GM23338 (cell line): ENCODE measurements around the gene OSBPL5. TPM values are rescaled to one million over a fixed set of nuclear protein-coding genes. Genes with fewer than 3 reads are reported as not detected.

ENCODE experiments used
- ATAC-seq: fragments of 200-7000 bp; cut with Tn5 transposase; 3 replicates; pipeline ENCODE4 v1.9.1; 2020
- DNase-seq: peaks from one replicate; pipeline ENCODE4 v3.0.0-alpha.2; 2015; ENCODE audit warnings: low spot score
- H2AFZ ChIP-seq: fragments of 200-600 bp; sonication (generic); 2 replicates; pipeline ENCODE4 v1.8.0; 2016; ENCODE audit warnings: antibody characterized with exemption, mild to moderate bottlenecking, moderate library complexity
- H3F3A ChIP-seq: fragments of 200-600 bp; sonication (generic); replicated peaks from 2 replicates; pipeline ENCODE4 v1.8.0; 2017; ENCODE audit warnings: antibody characterized with exemption, mixed run types, low read depth
- H3K27ac ChIP-seq: fragments of 200-600 bp; sonication (generic); 2 replicates; pipeline ENCODE4 v1.6.1; 2016; ENCODE audit warnings: low read depth
- H3K27me3 ChIP-seq: fragments of 200-600 bp; sonication (generic); 2 replicates; pipeline ENCODE4 v1.8.0; 2016; ENCODE audit warnings: mild to moderate bottlenecking, mixed run types, moderate library complexity; ENCODE audit not compliant: insufficient read depth
- H3K36me3 ChIP-seq: fragments of 200-600 bp; sonication (generic); 2 replicates; pipeline ENCODE4 v1.8.0; 2016; ENCODE audit warnings: mild to moderate bottlenecking; ENCODE audit not compliant: insufficient read depth
- H3K4me1 ChIP-seq: fragments of 200-600 bp; sonication (generic); 2 replicates; pipeline ENCODE4 v1.8.0; 2016; ENCODE audit warnings: mild to moderate bottlenecking, moderate library complexity; ENCODE audit not compliant: insufficient read depth
- H3K4me2 ChIP-seq: fragments of 200-600 bp; sonication (generic); 2 replicates; pipeline ENCODE4 v1.7.1; 2017; ENCODE audit warnings: mixed run types
- H3K4me3 ChIP-seq: fragments of 200-600 bp; sonication (generic); 2 replicates; pipeline ENCODE4 v1.6.1; 2016; ENCODE audit warnings: mixed run types
- H3K79me2 ChIP-seq: fragments of 200-600 bp; sonication (generic); replicated peaks from 2 replicates; pipeline ENCODE4 v1.8.0; 2017; ENCODE audit warnings: mild to moderate bottlenecking; ENCODE audit not compliant: insufficient read depth
- H3K9me2 ChIP-seq: fragments of 200-600 bp; sonication (generic); 2 replicates; pipeline ENCODE4 v1.8.0; 2017; ENCODE audit not compliant: insufficient read depth
- H4K20me1 ChIP-seq: fragments of 200-600 bp; sonication (generic); replicated peaks from 2 replicates; pipeline ENCODE4 v1.8.0; 2017; ENCODE audit warnings: mild to moderate bottlenecking; ENCODE audit not compliant: insufficient read depth
- H3K27ac Mint-ChIP-seq: 2 replicates; pipeline ENCODE4 v1.8.0; 2020; ENCODE audit warnings: inconsistent platforms, mild to moderate bottlenecking, moderate library complexity, mixed read lengths
- H3K27me3 Mint-ChIP-seq: 3 replicates; pipeline ENCODE4 v1.8.0; 2022; ENCODE audit warnings: low read depth, mild to moderate bottlenecking, moderate library complexity, mixed read lengths, inconsistent platforms; ENCODE audit not compliant: insufficient read depth, poor library complexity
- H3K36me3 Mint-ChIP-seq: 3 replicates; pipeline ENCODE4 v1.8.0; 2021; ENCODE audit warnings: low read depth, mild to moderate bottlenecking, inconsistent platforms, moderate library complexity, mixed read lengths
- H3K4me1 Mint-ChIP-seq: 3 replicates; pipeline ENCODE4 v1.8.0; 2020; ENCODE audit warnings: mild to moderate bottlenecking, inconsistent platforms, mixed read lengths
- H3K4me3 Mint-ChIP-seq: 3 replicates; pipeline ENCODE4 v1.8.0; 2021; ENCODE audit warnings: moderate library complexity, mild to moderate bottlenecking, inconsistent platforms, mixed read lengths
- H3K9me3 Mint-ChIP-seq: 3 replicates; pipeline ENCODE4 v1.8.0; 2020; ENCODE audit warnings: moderate library complexity, mild to moderate bottlenecking, inconsistent platforms, mixed read lengths
- CREB1 ChIP-seq: fragments of 250-450 bp; sonication (Bioruptor Pico); IDR thresholded peaks from 2 replicates; pipeline ENCODE4 v1.5.0; 2020; ENCODE audit warnings: low read depth, mild to moderate bottlenecking, moderate library complexity
- CTCF ChIP-seq, 2 experiments: fragments of 200-600 bp in 1 of 2; sonication (generic) in 1 of 2; conservative IDR thresholded peaks; 2 replicates each; pipeline versions ENCODE4 v1.5.1 to v1.6.1; 2016 to 2017; ENCODE audit warnings: antibody characterized with exemption in 2 of 2, low read depth in 2 of 2, mild to moderate bottlenecking in 2 of 2, moderate library complexity in 1 of 2
- JUNB ChIP-seq: IDR thresholded peaks from one replicate; pipeline ENCODE4 v1.6.1; 2016; ENCODE audit warnings: antibody characterized with exemption; ENCODE audit not compliant: unreplicated experiment
- NANOG ChIP-seq: IDR thresholded peaks from 2 replicates; pipeline ENCODE4 v1.6.1; 2016; ENCODE audit warnings: antibody characterized with exemption, borderline replicate concordance
- STAT1 ChIP-seq: IDR thresholded peaks from one replicate; pipeline ENCODE4 v1.6.1; 2016; ENCODE audit warnings: antibody characterized with exemption; ENCODE audit not compliant: unreplicated experiment
- ZNF114 ChIP-seq: fragments of 250-450 bp; sonication (Bioruptor Pico); IDR thresholded peaks from 2 replicates; pipeline ENCODE4 v1.5.0; 2020; ENCODE audit warnings: mild to moderate bottlenecking, moderate library complexity
- polyA plus RNA-seq: library from polyadenylated mRNA; unstranded; fragments of >200 nt; fragmentation: Nextera tagmentation; extraction: Ambion mirVana; gene quantifications from 2 replicates; pipeline ENCODE4 v1.2.1, GENCODE V29; 2016
- total RNA-seq: library from RNA; depleted of rRNA; stranded (reverse); fragments of >200 nt; shearing (Covaris generic); gene quantifications from 2 replicates; pipeline ENCODE4 v1.2.3, GENCODE V29; 2014
- TF ChIP-seq, protein P1 (sequence below): IDR thresholded peaks from 2 replicates; pipeline ENCODE4 v1.6.1; 2016; ENCODE audit warnings: antibody characterized with exemption
- TF ChIP-seq, protein P2 (sequence below): fragments of 250-450 bp; sonication (Bioruptor Pico); IDR thresholded peaks from 2 replicates; pipeline ENCODE4 v1.5.0; 2020; ENCODE audit warnings: mild to moderate bottlenecking, moderate library complexity

OSBPL5 gene
- total and polyA plus RNA-seq, 2 experiments from 2014 or later: 2.7 to 12.0 TPM

DNA sequence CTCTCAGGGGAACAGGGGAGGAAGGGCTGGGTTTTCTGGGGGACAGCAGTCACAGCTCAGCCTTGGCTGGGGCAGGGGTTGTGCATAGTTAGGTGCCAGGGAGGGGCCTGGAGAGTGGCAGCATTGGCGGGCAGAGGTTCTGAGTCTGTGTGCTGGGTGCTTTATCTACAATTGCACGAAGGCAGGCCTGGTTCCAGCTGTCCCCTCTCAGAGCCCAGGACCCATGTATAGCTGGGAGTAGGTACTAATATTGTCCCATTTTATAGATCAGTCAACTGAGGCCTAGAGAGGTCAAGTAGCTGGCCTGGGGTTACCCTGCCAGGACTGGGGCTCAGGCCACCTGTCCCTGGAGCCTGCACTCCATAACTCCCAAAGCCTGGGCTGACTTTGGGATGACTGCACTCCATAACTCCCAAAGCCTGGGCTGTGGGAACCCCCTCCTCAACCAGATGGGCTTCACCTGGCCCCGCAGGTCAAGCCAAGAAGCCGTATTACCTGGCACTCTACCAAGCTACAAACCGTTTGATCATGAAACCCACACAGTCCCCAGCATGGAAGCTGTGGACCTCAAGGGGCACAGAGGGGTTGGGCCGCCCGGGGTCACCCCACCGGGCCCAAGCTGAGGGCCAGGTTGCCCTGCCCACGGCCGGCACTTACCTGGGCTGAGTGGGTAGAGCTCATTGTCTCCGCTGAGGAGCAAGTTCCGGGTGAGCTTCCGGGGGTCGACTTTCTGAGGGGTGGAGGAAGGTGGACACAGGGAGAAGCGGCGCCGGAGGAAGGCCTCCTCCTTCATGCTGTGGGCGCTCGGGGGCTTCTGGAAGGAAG lies 36.5 kb downstream of the OSBPL5 start (continued):
- TF ChIP-seq STAT1: no peak

DNA sequence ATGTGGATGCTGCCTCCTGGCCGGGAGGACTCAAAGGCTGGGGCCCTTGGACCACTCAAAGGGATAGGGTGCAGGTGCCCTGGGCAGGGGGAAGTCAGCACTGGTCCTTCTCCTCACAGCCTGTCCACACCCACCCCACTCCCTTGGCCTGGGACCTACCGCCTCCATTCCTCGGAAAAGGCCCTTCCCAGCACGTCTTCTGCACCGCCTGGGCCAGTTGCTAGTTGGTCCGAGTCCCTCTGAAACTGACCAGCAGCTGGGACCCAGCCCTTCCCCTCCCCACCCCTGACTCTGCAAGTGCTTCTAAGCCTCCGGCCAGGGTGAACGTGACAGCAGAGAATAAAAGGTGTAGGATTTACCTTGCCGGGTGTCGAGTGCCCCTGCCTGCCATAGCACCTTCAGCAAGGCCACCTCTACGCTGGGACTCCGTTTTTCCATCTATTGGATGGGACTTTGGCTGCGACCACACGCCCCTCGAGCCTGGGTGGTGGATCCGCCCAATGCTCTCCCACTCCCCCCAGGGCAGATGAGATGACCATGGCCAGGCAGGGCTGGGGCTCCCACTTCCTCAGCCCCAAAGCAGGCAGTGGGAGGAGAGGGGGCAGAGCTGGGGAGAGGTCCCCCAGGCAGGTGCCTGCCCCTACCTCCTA lies 37.3 kb downstream of the OSBPL5 start:
- H3K4me1 ChIP-seq: no peaks in the 10 kb centered on the region
- H3F3A ChIP-seq: no peaks in the 10 kb centered on the region
- H3K4me1 Mint-ChIP-seq: no peaks in the 10 kb centered on the region
- H2AFZ ChIP-seq: no peak overlapping the region
- no peak overlapping the region for H3K27ac ChIP-seq
- no peak overlapping the region for H3K27ac Mint-ChIP-seq
- no peaks in the 10 kb centered on the region for H3K79me2 ChIP-seq
- DNase-seq (no peak), ATAC-seq (no peak)
- H3K4me2 ChIP-seq: no peak overlapping the region
- H3K4me3 Mint-ChIP-seq: no peak overlapping the region
- no peaks in the 10 kb centered on the region for H3K36me3 ChIP-seq
- no peak overlapping the region for H3K4me3 ChIP-seq
- no peaks in the 10 kb centered on the region for H4K20me1 ChIP-seq
- no peaks in the 10 kb centered on the region for H3K36me3 Mint-ChIP-seq
- no peaks in the 10 kb centered on the region for H3K9me3 Mint-ChIP-seq
- peaks cover 2% of the 10 kb centered on the region for H3K27me3 Mint-ChIP-seq
- no peaks in the 10 kb centered on the region for H3K9me2 ChIP-seq
- TF ChIP-seq STAT1 (no peak), CREB1 (CRISPR knock-in tag) (no peak), NANOG (no peak), JUNB (no peak), ZNF114 (CRISPR knock-in tag) (no peak), CTCF (conservative IDR thresholded peaks at IDR 0.05; ENCODE audit: low read depth in 2 of 2) (no peak)
- TF ChIP-seq, protein P1, sequence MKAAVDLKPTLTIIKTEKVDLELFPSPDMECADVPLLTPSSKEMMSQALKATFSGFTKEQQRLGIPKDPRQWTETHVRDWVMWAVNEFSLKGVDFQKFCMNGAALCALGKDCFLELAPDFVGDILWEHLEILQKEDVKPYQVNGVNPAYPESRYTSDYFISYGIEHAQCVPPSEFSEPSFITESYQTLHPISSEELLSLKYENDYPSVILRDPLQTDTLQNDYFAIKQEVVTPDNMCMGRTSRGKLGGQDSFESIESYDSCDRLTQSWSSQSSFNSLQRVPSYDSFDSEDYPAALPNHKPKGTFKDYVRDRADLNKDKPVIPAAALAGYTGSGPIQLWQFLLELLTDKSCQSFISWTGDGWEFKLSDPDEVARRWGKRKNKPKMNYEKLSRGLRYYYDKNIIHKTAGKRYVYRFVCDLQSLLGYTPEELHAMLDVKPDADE: no peak
- no peaks in the 10 kb centered on the region for H3K27me3 ChIP-seq

GRCh38 chr11:3126901-3127691 lies 38.0 kb downstream of the OSBPL5 start:
- H3F3A ChIP-seq: no peaks in the 10 kb centered on the region
- H3K4me1 ChIP-seq: no peaks in the 10 kb centered on the region
- no peak overlapping the region for H3K27ac ChIP-seq
- no peak for DNase-seq
- H3K27me3 ChIP-seq: no peaks in the 10 kb centered on the region
- H4K20me1 ChIP-seq: no peaks in the 10 kb centered on the region
- no peaks in the 10 kb centered on the region for H3K9me2 ChIP-seq
- ATAC-seq: no peak
- Mint-ChIP-seq H3K9me3 (no peaks in the 10 kb centered on the region), H3K27ac (no peak overlapping the region), H3K27me3 (peaks cover 4% of the 10 kb centered on the region), H3K4me3 (no peak overlapping the region), H3K36me3 (no peaks in the 10 kb centered on the region), H3K4me1 (no peaks in the 10 kb centered on the region)
- no peaks in the 10 kb centered on the region for H3K79me2 ChIP-seq
- no peak overlapping the region for H3K4me3 ChIP-seq
- H2AFZ ChIP-seq: no peak overlapping the region
- H3K36me3 ChIP-seq: no peaks in the 10 kb centered on the region
- H3K4me2 ChIP-seq: no peak overlapping the region
- no peak for TF ChIP-seq JUNB
- TF ChIP-seq, protein P2, sequence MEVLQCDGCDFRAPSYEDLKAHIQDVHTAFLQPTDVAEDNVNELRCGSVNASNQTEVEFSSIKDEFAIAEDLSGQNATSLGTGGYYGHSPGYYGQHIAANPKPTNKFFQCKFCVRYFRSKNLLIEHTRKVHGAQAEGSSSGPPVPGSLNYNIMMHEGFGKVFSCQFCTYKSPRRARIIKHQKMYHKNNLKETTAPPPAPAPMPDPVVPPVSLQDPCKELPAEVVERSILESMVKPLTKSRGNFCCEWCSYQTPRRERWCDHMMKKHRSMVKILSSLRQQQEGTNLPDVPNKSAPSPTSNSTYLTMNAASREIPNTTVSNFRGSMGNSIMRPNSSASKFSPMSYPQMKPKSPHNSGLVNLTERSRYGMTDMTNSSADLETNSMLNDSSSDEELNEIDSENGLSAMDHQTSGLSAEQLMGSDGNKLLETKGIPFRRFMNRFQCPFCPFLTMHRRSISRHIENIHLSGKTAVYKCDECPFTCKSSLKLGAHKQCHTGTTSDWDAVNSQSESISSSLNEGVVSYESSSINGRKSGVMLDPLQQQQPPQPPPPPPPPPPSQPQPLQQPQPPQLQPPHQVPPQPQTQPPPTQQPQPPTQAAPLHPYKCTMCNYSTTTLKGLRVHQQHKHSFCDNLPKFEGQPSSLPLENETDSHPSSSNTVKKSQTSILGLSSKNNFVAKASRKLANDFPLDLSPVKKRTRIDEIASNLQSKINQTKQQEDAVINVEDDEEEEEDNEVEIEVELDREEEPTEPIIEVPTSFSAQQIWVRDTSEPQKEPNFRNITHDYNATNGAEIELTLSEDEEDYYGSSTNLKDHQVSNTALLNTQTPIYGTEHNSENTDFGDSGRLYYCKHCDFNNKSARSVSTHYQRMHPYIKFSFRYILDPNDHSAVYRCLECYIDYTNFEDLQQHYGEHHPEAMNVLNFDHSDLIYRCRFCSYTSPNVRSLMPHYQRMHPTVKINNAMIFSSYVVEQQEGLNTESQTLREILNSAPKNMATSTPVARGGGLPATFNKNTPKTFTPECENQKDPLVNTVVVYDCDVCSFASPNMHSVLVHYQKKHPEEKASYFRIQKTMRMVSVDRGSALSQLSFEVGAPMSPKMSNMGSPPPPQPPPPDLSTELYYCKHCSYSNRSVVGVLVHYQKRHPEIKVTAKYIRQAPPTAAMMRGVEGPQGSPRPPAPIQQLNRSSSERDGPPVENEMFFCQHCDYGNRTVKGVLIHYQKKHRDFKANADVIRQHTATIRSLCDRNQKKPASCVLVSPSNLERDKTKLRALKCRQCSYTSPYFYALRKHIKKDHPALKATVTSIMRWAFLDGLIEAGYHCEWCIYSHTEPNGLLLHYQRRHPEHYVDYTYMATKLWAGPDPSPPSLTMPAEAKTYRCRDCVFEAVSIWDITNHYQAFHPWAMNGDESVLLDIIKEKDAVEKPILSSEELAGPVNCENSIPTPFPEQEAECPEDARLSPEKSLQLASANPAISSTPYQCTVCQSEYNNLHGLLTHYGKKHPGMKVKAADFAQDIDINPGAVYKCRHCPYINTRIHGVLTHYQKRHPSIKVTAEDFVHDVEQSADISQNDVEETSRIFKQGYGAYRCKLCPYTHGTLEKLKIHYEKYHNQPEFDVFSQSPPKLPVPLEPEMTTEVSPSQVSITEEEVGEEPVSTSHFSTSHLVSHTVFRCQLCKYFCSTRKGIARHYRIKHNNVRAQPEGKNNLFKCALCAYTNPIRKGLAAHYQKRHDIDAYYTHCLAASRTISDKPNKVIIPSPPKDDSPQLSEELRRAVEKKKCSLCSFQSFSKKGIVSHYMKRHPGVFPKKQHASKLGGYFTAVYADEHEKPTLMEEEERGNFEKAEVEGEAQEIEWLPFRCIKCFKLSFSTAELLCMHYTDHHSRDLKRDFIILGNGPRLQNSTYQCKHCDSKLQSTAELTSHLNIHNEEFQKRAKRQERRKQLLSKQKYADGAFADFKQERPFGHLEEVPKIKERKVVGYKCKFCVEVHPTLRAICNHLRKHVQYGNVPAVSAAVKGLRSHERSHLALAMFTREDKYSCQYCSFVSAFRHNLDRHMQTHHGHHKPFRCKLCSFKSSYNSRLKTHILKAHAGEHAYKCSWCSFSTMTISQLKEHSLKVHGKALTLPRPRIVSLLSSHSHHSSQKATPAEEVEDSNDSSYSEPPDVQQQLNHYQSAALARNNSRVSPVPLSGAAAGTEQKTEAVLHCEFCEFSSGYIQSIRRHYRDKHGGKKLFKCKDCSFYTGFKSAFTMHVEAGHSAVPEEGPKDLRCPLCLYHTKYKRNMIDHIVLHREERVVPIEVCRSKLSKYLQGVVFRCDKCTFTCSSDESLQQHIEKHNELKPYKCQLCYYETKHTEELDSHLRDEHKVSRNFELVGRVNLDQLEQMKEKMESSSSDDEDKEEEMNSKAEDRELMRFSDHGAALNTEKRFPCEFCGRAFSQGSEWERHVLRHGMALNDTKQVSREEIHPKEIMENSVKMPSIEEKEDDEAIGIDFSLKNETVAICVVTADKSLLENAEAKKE (CRISPR knock-in tag): no peak
